Prostate gland (tissue), 2 donors: Measurements from ENCODE around the gene COX19. TPM values are rescaled to one million over a fixed set of nuclear protein-coding genes. Genes with fewer than 3 reads are reported as not detected.
A peak's percentile ranks its signal among the peaks of the same experiment; 100 is the strongest.

Source experiments
- DNase-seq: peaks from one replicate; pipeline ENCODE4 v3.0.0-alpha.2; 2019; ENCODE audit warnings: low spot score
- H3K27ac ChIP-seq, 2 donors: fragments of 200-600 bp; sonication (generic); 2 replicates each; pipeline ENCODE4 v1.5.1; 2017 to 2019
- H3K27me3 ChIP-seq: fragments of 200-600 bp; sonication (generic); replicated peaks from 2 replicates; pipeline ENCODE4 v1.5.1; 2019; ENCODE audit not compliant: insufficient read depth
- H3K36me3 ChIP-seq, 2 donors: fragments of 200-600 bp; sonication (generic); 1 replicate in 1 of 2; 2 replicates in 1 of 2; pipeline versions ENCODE4 v1.5.1 to v1.8.1; 2017 to 2019
- H3K4me1 ChIP-seq: fragments of 200-600 bp; sonication (generic); replicated peaks from 2 replicates; pipeline ENCODE4 v1.5.1; 2019
- H3K4me3 ChIP-seq, 2 donors: fragments of 200-600 bp; sonication (generic); 2 replicates each; pipeline ENCODE4 v1.5.1; 2017 to 2019
- H3K9me3 ChIP-seq: fragments of 200-600 bp; sonication (generic); 2 replicates; pipeline ENCODE4 v1.5.1; 2017
- POLR2A ChIP-seq: fragments of 450-650 bp; IDR thresholded peaks from one replicate; pipeline ENCODE4 v1.6.1; 2016; ENCODE audit warnings: antibody characterized with exemption, mild to moderate bottlenecking
- POLR2AphosphoS5 ChIP-seq: sonication (generic); formaldehyde crosslinking; IDR thresholded peaks from one replicate; pipeline ENCODE4 v1.6.1; 2017; ENCODE audit warnings: antibody characterized with exemption
- WGBS: methylation state at CpG from one replicate; pipeline ENCODE4 v1.1.5; 2018; 5-methylcytosine and 5-hydroxymethylcytosine counted together
- intact Hi-C: fragments of 100-400 bp; cut with DNase I; formaldehyde crosslinking; loops from one replicate; pipeline ENCODE4 v1.14.2; 2022
- total RNA-seq, 2 donors: library from RNA; depleted of rRNA; stranded (reverse); fragments of >200 nt; gene quantifications; one replicate each; pipeline ENCODE4 v1.1.0, GENCODE V29; 2016
- TF ChIP-seq, protein P1 (sequence below), 4 experiments: fragments of 200-600 bp in 2 of 4; fragments of 450-650 bp in 2 of 4; sonication (generic) in 2 of 4; IDR thresholded peaks; 1 replicate in 3 of 4; 2 replicates in 1 of 4; pipeline ENCODE4 v1.5.1; 2016 to 2019; ENCODE audit warnings: antibody characterized with exemption in 4 of 4, mild to moderate bottlenecking in 2 of 4, moderate library complexity in 2 of 4

The COX19 gene
- total RNA-seq, 2 donors from 2014 or later = 11.3 to 17.0 TPM

- peak overlapping the region; percentile 52 to 66 for H3K27ac ChIP-seq
- intact Hi-C loops = no loop called here
- 30% methylated on average over 19 of the region's 19 CpGs for WGBS
- H3K36me3 ChIP-seq = peaks cover 0 to 6% of the 10 kb centered on the region in 2 donors
- peaks cover 19% of the 10 kb centered on the region for H3K4me1 ChIP-seq
- TF ChIP-seq POLR2AphosphoS5 = peak; percentile 58
- TF ChIP-seq, protein P1, sequence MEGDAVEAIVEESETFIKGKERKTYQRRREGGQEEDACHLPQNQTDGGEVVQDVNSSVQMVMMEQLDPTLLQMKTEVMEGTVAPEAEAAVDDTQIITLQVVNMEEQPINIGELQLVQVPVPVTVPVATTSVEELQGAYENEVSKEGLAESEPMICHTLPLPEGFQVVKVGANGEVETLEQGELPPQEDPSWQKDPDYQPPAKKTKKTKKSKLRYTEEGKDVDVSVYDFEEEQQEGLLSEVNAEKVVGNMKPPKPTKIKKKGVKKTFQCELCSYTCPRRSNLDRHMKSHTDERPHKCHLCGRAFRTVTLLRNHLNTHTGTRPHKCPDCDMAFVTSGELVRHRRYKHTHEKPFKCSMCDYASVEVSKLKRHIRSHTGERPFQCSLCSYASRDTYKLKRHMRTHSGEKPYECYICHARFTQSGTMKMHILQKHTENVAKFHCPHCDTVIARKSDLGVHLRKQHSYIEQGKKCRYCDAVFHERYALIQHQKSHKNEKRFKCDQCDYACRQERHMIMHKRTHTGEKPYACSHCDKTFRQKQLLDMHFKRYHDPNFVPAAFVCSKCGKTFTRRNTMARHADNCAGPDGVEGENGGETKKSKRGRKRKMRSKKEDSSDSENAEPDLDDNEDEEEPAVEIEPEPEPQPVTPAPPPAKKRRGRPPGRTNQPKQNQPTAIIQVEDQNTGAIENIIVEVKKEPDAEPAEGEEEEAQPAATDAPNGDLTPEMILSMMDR (IDR thresholded peaks at IDR 0.05) = no peak
- peak; percentile 37 for DNase-seq
- H3K27me3 ChIP-seq = no peaks in the 10 kb centered on the region
- H3K4me3 ChIP-seq = no peak overlapping the region
- H3K9me3 ChIP-seq = no peaks in the 10 kb centered on the region
Observed at GRCh38 chr7:977326-978048, 2.1 kb upstream of the COX19 start.

GRCh38 chr7:976901-977325 lies 1.6 kb upstream of the COX19 start:
- 63% methylated on average over 19 of the region's 19 CpGs for WGBS
- H3K27ac ChIP-seq = peak overlapping the region; percentile 52 to 66
- intact Hi-C loops = no loop called here

DNA sequence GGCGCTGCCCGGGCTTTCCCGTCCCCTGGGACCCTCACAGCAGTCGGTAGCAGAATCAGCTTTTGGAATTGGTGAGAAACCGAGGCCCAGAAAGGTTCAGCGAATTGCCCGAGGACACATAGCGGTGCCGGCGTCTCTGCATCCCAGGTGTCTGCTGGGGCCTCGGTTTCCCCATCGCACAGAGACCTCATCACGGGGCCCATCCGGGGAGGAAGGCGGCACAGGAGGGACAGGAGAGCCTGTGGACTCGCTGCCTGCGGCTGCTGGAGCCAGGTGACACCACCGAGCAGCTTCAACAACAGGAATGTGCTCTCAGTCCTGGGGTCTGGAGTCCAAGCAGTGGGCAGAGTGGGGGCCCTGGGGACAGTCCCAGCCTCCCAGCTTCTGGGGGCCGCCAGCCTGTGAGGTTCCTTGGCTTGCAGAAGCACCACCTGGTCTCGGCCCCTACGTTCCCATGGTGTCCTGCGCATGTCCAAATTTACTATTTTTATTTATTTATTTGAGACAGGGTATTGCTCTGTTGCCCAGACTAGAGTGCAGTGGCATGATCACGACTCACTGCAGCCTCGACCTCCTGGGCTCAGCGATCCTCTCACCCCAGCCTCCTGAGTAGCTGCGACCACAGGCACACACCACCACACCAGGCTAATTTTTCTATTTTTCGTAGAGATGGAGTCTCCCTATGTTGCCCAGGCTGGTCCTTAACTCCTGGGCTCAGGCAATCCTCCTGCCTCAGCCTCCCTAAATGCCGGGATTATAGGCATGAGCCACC lies 539 bp upstream of the COX19 start:
- WGBS = 62% methylated on average over 23 of the region's 28 CpGs
- peak overlapping the region; percentile 87 to 91 for H3K27ac ChIP-seq
- no peak for DNase-seq
- intact Hi-C loops = no loop called here
- peaks cover 0 to 8% of the 10 kb centered on the region in 2 donors for H3K36me3 ChIP-seq
- TF ChIP-seq POLR2AphosphoS5 (no peak), POLR2A (no peak)
- TF ChIP-seq, protein P1 (IDR thresholded peaks at IDR 0.05) = no peak
- no peaks in the 10 kb centered on the region for H3K27me3 ChIP-seq
- H3K9me3 ChIP-seq = no peaks in the 10 kb centered on the region
- H3K4me3 ChIP-seq = peak overlapping the region; percentile 91 to 100
- H3K4me1 ChIP-seq = peaks cover 12% of the 10 kb centered on the region

More at GRCh38 chr7:976901-977325, 1.6 kb upstream of the COX19 start:
- DNase-seq = no peak
- H3K36me3 ChIP-seq = peaks cover 0 to 8% of the 10 kb centered on the region in 2 donors
- TF ChIP-seq, protein P1 (IDR thresholded peaks at IDR 0.05) = no peak
- TF ChIP-seq POLR2A (no peak), POLR2AphosphoS5 (no peak)
- H3K27me3 ChIP-seq = no peaks in the 10 kb centered on the region
- no peaks in the 10 kb centered on the region for H3K9me3 ChIP-seq
- no peak overlapping the region for H3K4me3 ChIP-seq
- peaks cover 13% of the 10 kb centered on the region for H3K4me1 ChIP-seq

DNA sequence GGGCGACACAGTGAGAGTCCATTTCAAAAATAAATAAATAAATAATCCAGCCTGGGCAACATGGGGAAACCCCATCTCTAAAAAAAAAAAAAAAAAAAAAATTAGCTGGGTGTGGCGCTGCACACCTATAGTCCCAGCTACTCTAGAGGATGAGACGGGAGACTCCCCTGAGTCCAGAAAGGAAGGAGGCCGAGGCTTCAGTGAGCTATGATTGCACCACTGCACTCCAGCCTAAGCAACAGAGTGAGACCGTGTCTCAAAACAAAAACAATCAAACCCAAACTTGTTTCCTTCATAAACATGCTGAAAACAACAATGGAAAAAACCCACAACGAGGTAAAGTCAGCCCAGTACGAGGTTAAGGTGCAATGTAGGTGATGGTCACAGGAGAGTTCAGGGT lies 1.2 kb downstream of the COX19 start:
- no peaks in the 10 kb centered on the region for H3K27me3 ChIP-seq
- 32% methylated on average over 7 of the region's 7 CpGs for WGBS
- no peak for TF ChIP-seq POLR2AphosphoS5
- no peak for TF ChIP-seq POLR2A
- TF ChIP-seq, protein P1 (IDR thresholded peaks at IDR 0.05) = no peak
- intact Hi-C loops = no loop called here
- peaks cover 0 to 8% of the 10 kb centered on the region in 2 donors for H3K36me3 ChIP-seq
- H3K4me3 ChIP-seq = peak overlapping the region; percentile 91 to 100
- H3K27ac ChIP-seq = no peak overlapping the region
- no peaks in the 10 kb centered on the region for H3K9me3 ChIP-seq
- peaks cover 12% of the 10 kb centered on the region for H3K4me1 ChIP-seq
- no peak for DNase-seq
